AG04450 (cell line): ENCODE data around the gene NTRK2. TPM values are rescaled to one million over a fixed set of nuclear protein-coding genes. Genes with fewer than 3 reads are reported as not detected.

ENCODE experiments used
- CTCF ChIA-PET: fragments of 300-600, 350-600 bp; formaldehyde crosslinking; extraction: SDS; loops from one replicate; lab custom pipeline; 2022; ENCODE audit warnings: antibody characterized with exemption, inconsistent platforms; lab: Charles Lee
- POLR2A ChIA-PET: fragments of 350-600 bp; formaldehyde crosslinking; extraction: SDS; loops from one replicate; lab custom pipeline; 2021; ENCODE audit warnings: antibody characterized with exemption, inconsistent platforms; lab: Yijun Ruan, JAX
- DNase-seq: peaks from one replicate; pipeline ENCODE4 v3.0.0-alpha.2; 2011; ENCODE audit warnings: low read depth, low spot score
- H3K27ac ChIP-seq: one replicate; pipeline ENCODE4 v1.5.1; 2012; ENCODE audit warnings: low read depth, low read length, control low read depth
- H3K27me3 ChIP-seq: one replicate; pipeline ENCODE4 v1.6.0; 2012; ENCODE audit warnings: low read length; ENCODE audit not compliant: control insufficient read depth, insufficient read depth
- H3K4me3 ChIP-seq: 2 replicates; pipeline ENCODE4 v1.5.1; 2011; ENCODE audit warnings: mild to moderate bottlenecking, low read depth, low read length, control low read depth
- H3K9me3 ChIP-seq: 2 replicates; pipeline ENCODE4 v1.5.1; 2012; ENCODE audit warnings: low read length; ENCODE audit not compliant: control insufficient read depth, insufficient read depth
- polyA plus RNA-seq: library from polyadenylated mRNA; depleted of rRNA; stranded (reverse); fragments of >200 nt; gene quantifications from 2 replicates; pipeline ENCODE4 v1.2.3, GENCODE V29; 2011
- TF ChIP-seq, protein P1 (sequence below): IDR thresholded peaks from 2 replicates; pipeline ENCODE4 v1.5.1; 2011; ENCODE audit warnings: low read depth, low read length, control low read depth, inconsistent platforms

NTRK2 gene
- polyA plus RNA-seq, 1 experiment = not detected

DNA sequence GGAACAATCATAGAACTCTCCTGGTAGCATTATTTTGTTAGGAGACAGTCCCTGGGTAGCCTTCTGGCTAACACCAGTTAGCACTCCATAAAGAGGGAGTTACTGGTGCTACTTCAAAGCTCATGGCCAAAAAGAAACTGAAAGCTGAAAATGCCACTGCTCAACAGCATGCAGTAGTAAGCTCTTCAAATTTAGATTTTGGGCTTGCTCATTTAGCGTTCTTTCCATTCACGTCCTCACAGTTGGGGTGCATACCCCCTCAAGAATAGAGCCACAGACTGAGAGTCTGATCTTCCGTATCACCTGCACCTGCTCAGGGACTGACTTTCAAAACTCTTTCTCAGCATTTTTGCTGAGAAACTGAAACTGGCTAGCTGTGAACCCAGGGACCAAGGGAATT is 24.7 kb downstream of the NTRK2 start:
- POLR2A ChIA-PET = no interaction called here

DNA sequence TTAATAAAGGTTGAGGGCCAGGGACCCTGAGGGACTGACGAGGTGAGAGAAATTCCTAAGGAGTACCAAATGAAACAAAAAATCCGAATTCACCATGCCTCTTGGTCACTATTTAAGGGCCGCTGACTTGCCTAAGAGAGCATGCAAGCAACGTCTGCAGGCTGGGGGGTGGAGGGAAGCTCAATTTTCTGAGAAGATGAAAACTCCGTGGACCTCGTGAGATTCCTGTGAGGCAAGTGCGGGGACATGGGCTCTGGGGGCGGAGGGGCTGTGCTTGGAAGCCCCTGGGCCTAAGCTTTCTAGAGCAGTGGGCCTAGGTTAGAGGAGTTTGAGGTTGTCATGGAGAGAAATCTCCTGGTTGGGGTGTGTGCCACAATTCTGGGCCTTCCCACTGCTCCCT is 27.5 kb downstream of the NTRK2 start:
- ChIA-PET POLR2A (no interaction called here), CTCF (interaction anchor here (1.4 to 2.0 kb wide), 2 partner anchors 84 to 914 kb away, joined by 7 to 9 read pairs; no protein-coding TSS in a partner anchor)
- H3K9me3 ChIP-seq = peaks cover 3% of the 10 kb centered on the region; the same call in 1 of the 2 replicates
- H3K27ac ChIP-seq = no peak overlapping the region
- no peak for DNase-seq
- TF ChIP-seq, protein P1, sequence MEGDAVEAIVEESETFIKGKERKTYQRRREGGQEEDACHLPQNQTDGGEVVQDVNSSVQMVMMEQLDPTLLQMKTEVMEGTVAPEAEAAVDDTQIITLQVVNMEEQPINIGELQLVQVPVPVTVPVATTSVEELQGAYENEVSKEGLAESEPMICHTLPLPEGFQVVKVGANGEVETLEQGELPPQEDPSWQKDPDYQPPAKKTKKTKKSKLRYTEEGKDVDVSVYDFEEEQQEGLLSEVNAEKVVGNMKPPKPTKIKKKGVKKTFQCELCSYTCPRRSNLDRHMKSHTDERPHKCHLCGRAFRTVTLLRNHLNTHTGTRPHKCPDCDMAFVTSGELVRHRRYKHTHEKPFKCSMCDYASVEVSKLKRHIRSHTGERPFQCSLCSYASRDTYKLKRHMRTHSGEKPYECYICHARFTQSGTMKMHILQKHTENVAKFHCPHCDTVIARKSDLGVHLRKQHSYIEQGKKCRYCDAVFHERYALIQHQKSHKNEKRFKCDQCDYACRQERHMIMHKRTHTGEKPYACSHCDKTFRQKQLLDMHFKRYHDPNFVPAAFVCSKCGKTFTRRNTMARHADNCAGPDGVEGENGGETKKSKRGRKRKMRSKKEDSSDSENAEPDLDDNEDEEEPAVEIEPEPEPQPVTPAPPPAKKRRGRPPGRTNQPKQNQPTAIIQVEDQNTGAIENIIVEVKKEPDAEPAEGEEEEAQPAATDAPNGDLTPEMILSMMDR = no peak
- no peaks in the 10 kb centered on the region for H3K27me3 ChIP-seq
- no peak overlapping the region for H3K4me3 ChIP-seq

More for the DNA sequence above, 24.7 kb downstream of the NTRK2 start:
- TF ChIP-seq, protein P1 = no peak
- CTCF ChIA-PET = no interaction called here
- no peak overlapping the region for H3K4me3 ChIP-seq
- peaks cover 3% of the 10 kb centered on the region; the same call in 1 of the 2 replicates for H3K9me3 ChIP-seq
- no peak for DNase-seq
- H3K27me3 ChIP-seq = no peaks in the 10 kb centered on the region
- no peak overlapping the region for H3K27ac ChIP-seq

- no peak overlapping the region for H3K27ac ChIP-seq
- TF ChIP-seq, protein P1 = peak; percentile 24
- ChIA-PET CTCF (interaction anchor here (1.4 to 2.0 kb wide), 2 partner anchors 84 to 913 kb away, joined by 7 to 9 read pairs; no protein-coding TSS in a partner anchor), POLR2A (no interaction called here)
- H3K9me3 ChIP-seq = peaks cover 3% of the 10 kb centered on the region; the same call in 1 of the 2 replicates
- no peak for DNase-seq
- no peak overlapping the region for H3K4me3 ChIP-seq
- no peaks in the 10 kb centered on the region for H3K27me3 ChIP-seq
Observed at GRCh38 chr9:84697509-84698114, 28.1 kb downstream of the NTRK2 start.

DNA sequence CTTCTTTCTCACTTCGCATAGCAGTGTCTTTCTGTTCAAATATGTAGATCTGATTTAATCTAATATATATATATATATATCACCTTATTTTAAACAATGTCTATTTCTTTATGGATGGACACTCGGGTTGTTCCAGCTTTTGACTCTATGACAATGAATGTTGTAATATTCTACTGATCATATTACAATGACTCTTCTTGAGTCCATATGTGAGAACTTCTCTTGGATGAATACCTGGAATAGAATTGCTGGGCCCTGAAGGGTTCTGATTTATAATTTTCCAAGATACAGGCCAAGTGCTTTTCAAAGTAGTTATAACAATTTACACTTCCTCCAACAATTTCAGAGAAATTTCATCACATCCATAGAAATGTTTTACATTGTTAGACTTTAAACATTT is 28.8 kb downstream of the NTRK2 start:
- ChIA-PET CTCF (interaction anchor here (1.4 to 2.0 kb wide), 2 partner anchors 83 to 913 kb away, joined by 7 to 9 read pairs; no protein-coding TSS in a partner anchor), POLR2A (no interaction called here)
- H3K27me3 ChIP-seq = no peaks in the 10 kb centered on the region
- H3K4me3 ChIP-seq = no peak overlapping the region
- no peak overlapping the region for H3K27ac ChIP-seq
- DNase-seq = no peak
- peaks cover 3% of the 10 kb centered on the region; the same call in 1 of the 2 replicates for H3K9me3 ChIP-seq
- TF ChIP-seq, protein P1 = no peak

GRCh38 chr9:84699984-84700383 is 30.5 kb downstream of the NTRK2 start:
- TF ChIP-seq, protein P1 = no peak
- Histone ChIP-seq H3K9me3 (peaks cover 3% of the 10 kb centered on the region), H3K27ac (no peak overlapping the region), H3K4me3 (no peak overlapping the region), H3K27me3 (no peaks in the 10 kb centered on the region)
- ChIA-PET POLR2A (no interaction called here), CTCF (no interaction called here)
- no peak for DNase-seq
